H1 (cell line): ENCODE measurements around the gene PDHB. TPM values are rescaled to one million over a fixed set of nuclear protein-coding genes. Genes with fewer than 3 reads are reported as not detected.

Source experiments
- E2F6 ChIP-seq: IDR thresholded peaks from 2 replicates; pipeline ENCODE4 v1.6.1; 2012; ENCODE audit warnings: inconsistent platforms
- MAFK ChIP-seq: IDR thresholded peaks from 2 replicates; pipeline ENCODE4 v1.6.1; 2012; ENCODE audit warnings: low read depth, mild to moderate bottlenecking, improper control_type of control experiment, low read length
- YY1 ChIP-seq: IDR thresholded peaks from 2 replicates; pipeline ENCODE4 v1.6.1; 2011; ENCODE audit warnings: low read depth, mild to moderate bottlenecking, low read length
- polyA plus RNA-seq, 7 experiments: library from polyadenylated mRNA; depleted of rRNA in 3 of 7; stranded (reverse) in 5 of 7; unstranded in 2 of 7; fragments of >200 nt in 5 of 7; fragments of 200-250 nt in 2 of 7; gene quantifications; 1 replicate in 5 of 7; 2 replicates in 1 of 7; 4 replicates in 1 of 7; pipeline versions ENCODE4 v1.2.1 to v1.2.3, GENCODE V29; 2011 to 2013; ENCODE audit warnings: missing spikeins in 2 of 7, mixed read lengths in 2 of 7
- total RNA-seq: library from RNA; stranded (reverse); fragmentation: NEBNext Ultra II Directional; extraction: Animal tissue kit (Norgen Biotek cat#: 25700); gene quantifications from 2 replicates; pipeline ENCODE4 v1.2.1, GENCODE V29; 2021

Gene PDHB
- total and polyA plus RNA-seq, 2 of the 8 experiments (the other 6 are each of a cell fraction or from before 2014, with no cell fraction given): 90.4 to 140 TPM

- TF ChIP-seq E2F6 (peak; percentile 98), MAFK (no peak), YY1 (peak; percentile 96)
Observed at GRCh38 chr3:58433400-58434167, at the start of gene PDHB (continued).
